ENCODE data around the gene ITGB1.

DNA sequence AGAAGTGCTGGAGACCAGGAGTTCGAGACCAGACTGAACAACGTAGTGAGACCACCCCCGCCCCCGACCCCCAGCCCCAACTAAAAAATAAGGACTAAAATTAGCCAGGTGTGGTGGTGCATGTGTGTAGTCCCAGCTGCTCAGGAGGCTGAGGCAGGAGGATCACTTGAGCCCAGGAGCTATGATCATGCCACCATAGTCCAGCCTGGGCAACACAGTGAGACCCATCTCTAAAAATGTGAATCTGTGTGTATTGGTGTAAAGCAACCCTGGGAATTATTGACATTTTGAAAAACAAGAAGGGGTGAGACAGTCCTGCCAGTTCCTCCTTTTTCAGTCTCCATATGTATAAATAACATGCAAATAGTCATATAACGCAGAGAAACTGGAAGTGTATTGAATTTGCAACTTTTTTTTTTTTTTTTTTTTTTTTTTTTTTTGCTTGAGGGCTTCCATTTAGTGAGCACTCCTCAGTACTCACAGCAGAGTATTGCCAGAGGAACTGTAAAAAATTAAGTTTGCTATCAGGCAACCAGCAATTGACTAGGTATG, 3.4 kb upstream of the ITGB1 start:
- TF ChIP-seq, protein P1, sequence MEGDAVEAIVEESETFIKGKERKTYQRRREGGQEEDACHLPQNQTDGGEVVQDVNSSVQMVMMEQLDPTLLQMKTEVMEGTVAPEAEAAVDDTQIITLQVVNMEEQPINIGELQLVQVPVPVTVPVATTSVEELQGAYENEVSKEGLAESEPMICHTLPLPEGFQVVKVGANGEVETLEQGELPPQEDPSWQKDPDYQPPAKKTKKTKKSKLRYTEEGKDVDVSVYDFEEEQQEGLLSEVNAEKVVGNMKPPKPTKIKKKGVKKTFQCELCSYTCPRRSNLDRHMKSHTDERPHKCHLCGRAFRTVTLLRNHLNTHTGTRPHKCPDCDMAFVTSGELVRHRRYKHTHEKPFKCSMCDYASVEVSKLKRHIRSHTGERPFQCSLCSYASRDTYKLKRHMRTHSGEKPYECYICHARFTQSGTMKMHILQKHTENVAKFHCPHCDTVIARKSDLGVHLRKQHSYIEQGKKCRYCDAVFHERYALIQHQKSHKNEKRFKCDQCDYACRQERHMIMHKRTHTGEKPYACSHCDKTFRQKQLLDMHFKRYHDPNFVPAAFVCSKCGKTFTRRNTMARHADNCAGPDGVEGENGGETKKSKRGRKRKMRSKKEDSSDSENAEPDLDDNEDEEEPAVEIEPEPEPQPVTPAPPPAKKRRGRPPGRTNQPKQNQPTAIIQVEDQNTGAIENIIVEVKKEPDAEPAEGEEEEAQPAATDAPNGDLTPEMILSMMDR (IDR thresholded peaks at IDR 0.05), result no peak
- TF ChIP-seq POLR2A (IDR thresholded peaks at IDR 0.05) (no peak), POLR2AphosphoS5 (IDR thresholded peaks at IDR 0.05) (no peak)
